GM19239 (cell line): ENCODE results near the gene CUBN.
A peak's percentile ranks its signal among the peaks of the same experiment; 100 is the strongest.

Source experiments
- DNase-seq: peaks from one replicate; pipeline ENCODE4 v3.0.0; 2011; ENCODE audit warnings: low spot score; ENCODE audit not compliant: insufficient read length
- FAIRE-seq: peaks from 2 replicates; lab custom pipeline; 2011; peaks lifted over from hg19 to GRCh38; lab: Jason Lieb, UNC

CUBN gene

DNA sequence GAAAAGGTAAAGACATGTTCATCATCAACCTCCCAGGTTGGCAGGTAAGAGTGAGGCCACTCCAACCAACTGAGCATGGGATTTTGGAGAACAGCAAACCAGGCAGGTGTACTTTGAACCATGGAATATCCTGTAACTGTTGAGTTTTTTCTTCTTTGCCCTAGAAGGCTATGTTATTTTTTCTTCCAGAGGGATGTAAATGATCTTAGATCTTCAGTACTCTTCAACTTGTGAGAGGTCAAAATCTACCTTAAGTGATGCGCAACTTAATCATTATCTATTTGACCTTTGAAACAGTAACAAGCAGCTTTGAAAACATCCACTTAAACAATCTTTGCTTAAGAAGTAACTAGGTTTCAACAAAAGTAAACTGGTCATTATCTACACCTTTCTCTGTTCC, at the start of gene CUBN:
Gene CUBN, minus strand, starts transcription at position 71 of the 400 bp plus-strand sequence. Its CDS starts 46 bp downstream, at position 25.
- FAIRE-seq (no peak), DNase-seq (no peak)

DNA sequence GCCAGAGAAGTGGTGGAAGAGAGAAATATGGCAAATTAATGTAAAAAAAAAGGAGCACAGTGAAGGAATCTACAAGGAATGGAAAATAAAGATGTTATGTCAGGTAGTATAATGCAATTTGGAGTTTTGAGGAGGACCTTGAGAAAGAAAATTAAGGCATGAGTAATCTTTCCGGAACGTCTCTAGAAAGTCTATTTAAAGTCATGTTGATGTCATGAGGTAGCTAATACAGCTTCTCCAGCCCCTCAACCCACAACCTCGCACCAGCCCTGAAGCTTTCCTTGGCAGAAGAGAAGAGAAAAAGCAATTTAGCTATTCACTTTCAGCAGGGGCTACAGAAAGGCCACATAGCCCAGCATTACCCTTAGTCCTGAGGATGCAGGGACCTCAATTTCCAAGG, 49.4 kb upstream of the CUBN start:
- DNase-seq (no peak), FAIRE-seq (no peak)

DNA sequence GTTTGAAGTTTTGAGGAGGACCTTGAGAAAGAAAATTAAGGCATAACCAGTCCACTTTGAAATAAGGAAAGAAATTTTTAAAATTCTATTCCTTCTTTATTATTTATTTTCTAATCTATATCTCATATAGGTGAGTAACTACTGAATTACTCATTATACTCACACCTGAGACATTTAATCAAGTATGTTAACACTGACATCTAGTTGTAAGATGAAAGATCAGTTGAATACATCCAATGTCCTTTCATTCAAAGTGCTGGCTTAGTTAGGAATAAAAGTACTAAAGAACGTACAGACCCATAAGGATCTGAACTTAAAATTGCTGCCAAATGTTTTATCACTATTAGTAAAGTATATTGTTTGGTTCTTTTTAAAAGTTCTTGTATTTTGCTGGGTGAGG, 48.4 kb upstream of the CUBN start:
- DNase-seq (no peak), FAIRE-seq (no peak)

DNA sequence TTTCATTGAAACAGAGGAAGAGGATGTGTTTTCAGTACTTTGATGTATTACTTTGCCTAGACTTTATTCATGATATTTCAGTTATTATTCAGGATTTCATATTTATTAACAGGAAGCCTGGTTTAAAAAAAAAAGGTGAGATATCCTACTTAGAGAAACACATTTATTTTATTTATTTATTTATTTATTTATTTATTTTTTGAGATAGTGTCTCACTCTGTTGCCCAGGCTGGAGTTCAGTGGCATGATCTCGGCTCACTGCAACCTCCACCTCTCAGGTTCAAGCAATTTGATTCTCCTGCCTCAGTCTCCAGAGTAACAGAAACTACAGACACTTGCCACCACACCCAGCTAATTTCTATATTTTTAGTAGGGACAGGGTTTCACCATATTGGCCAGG, 47.4 kb upstream of the CUBN start:
- DNase-seq (no peak), FAIRE-seq (no peak)

DNA sequence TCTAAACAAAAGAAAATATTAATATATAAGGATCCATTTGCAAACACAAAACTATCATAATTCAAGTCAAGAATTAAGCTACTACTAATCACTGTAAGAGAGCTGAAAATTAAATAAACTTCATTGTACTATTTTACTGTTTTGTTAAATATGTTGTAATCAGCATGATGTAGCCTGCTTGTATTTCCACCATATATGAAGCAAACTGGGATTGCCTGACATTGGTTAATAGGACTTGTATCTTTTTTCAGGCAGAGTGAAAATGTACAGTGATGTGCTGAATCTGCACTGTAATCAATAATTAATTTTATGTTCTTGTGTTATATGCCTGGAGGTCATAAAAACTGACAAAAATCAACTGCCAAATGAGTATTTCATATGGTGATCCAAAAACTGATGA, 46.5 kb upstream of the CUBN start:
- DNase-seq (no peak), FAIRE-seq (no peak)

DNA sequence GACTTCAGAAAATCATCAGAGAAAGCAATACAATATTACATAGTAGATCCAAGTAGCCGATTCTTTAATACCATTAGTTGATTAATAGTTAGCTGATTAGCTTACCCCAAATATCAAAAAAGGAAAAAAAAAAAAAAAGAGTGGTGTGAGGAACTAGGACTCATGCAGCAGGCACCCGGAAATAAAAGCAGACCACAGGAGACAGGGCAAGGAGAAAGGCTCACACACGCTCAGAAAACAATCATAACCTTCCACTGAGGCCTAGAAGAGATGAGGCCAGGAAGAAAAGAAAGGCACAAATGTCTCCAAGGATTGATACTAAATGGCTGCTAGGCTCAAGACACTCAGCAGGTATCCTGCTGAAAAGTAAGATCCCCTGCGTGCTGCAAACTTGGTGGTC, 45.9 kb upstream of the CUBN start:
- FAIRE-seq (peak; percentile 56), DNase-seq (no peak)

DNA sequence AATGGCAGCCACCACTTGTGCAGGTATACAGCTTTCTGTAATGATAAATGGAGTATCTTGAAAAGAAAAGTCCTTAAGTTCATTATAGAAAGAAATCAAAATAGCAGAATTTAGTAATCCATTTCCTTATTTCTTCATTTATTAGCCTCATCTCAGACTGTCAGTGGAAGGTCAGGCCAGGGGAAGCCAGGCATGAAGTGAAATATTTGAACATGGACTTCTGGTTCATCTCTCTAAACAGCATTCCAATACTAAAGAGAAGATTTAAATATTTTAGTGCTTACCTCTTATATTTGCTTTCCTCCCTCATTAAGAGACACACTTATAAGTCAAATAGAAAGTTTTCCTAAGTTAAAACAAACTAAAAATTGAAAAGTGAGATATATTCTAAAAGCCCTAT, 45.0 kb upstream of the CUBN start:
- FAIRE-seq: no peak

DNA sequence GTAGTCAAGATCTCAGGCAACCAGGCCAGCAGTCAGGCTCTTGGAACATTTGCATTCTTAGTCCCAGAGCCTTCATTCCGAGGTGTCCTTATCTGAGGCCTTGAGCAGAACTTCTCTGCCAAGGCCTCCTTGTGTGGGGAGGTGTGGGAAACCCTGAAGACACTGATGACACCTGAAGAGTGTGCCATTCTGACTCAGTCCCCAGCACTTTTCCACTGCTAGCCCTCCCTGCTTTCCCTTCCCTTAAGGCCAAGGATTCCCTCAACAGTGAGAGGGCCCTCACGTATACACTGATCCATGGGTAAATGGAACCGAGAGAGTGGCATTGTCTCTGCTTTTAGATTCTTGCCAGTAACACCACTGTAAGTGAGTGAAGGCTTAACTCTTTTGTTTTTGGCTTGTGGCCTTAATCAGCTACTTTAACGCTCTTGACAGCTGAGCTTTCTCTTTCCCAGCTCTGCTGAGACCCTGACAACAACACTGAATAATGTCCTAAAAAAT, 41.6 kb upstream of the CUBN start:
- DNase-seq (no peak), FAIRE-seq (no peak)

More for the DNA sequence above, 45.0 kb upstream of the CUBN start:
- no peak for DNase-seq

DNA sequence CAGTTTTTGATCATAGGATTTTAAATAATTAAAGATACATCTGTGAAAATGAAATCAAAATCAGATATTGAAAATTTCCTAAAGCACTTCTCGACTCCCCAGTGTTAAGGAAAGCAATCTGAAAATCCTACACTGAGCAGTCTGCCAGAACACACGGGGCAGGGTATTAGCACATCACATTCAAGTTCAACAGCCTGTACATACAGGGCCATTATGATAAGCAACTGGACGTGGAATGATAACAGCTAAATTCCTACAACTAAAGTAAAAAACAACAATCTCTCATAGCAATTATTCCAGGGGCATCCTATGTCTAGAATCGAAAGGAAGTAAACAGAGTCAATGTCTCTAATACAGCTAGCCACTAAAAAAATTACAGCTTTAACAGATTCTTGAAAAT, 40.2 kb upstream of the CUBN start:
- no peak for DNase-seq
- FAIRE-seq: no peak

DNA sequence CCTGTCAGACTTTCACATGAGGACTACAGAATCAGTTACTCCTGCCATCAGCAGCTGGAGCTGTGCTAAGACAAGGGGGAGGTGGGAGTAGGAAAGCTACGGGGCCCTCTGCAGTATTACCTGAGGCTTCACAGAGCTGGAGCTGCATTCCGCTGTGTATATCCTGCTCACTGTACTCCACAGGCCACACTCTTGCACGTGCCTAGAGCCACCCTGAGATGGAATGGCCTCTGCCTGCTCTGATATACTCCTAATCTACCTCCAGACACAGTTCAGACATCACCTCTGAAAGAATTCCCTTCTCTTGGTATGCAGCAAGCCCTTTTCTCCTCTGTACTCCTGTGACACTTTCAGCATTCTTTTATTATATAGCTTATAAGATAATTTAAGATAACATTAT, 37.1 kb upstream of the CUBN start:
- no peak for FAIRE-seq
- DNase-seq: no peak

DNA sequence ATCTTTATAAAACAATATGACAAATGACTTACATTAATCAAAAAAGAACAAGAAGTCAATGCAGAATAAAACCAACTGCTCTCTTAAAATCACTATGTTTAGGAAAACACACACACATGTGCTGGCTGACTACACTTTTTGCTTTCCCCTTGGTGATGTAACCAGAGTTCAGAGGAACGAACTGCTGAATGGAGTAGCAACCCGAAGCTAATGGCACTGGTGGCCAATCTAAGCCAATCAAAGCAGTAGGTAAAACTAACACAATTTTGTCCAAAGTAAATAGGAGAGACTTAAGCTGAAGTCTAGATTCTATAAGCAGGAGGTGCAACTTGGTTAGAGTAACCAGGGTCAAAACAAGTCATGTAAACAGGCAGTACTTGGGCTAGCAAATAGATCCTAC, 33.2 kb upstream of the CUBN start:
- FAIRE-seq (no peak), DNase-seq (no peak)

DNA sequence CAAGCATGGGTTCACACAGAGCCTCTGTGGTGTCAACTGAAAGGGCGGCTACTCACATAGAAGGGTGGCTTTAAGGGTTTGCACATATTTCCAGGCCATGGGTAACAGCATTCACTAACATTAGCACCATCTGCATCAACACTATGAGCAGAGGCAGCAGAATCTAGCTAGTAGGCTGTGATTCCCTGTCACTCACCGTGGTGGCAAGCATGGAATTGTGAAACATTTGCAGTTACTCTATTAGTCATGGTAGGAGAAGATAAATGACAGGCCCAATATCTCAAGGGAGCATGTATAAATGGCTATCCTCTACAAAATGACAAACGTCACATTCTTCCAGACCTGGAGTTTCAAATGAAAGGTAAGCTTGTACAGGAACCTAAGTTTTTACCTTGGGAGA, 32.2 kb upstream of the CUBN start:
- no peak for DNase-seq
- FAIRE-seq: no peak

DNA sequence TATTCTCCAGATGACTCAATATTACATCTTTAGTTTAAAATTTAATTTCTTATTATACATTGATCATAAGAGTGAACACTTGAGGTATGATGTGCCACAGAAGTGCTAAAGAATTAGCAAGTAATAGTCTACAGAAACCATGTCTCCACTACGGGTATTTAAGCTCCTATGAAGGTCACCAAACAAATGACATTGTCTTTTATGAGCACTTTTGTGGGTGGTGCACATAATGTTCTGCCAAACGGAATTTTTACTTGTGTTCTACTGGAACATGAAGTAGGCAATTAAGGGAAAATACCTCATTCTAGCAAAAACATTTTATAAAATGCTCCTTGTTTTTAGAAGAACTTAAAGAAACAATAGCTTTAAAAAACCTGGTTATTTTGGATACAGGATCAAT, 27.4 kb upstream of the CUBN start:
- DNase-seq (no peak), FAIRE-seq (no peak)

DNA sequence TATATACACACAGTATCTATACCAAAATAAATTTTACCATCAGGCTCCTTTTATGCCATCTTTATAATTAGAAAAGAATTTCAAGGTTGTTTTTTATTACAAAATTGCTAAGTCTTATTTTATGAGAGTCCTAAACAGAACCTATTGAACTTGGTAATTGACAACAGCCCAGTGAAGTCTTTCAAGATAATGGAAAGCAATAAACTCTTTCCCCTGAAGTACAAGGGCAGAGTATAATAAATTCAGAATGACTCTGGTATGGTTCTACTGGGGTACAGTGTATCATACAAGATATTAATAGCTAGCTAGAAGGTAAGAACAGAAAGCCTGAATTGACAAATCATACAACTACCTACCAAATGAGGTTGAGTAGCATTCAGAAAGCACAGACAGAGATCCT, 26.2 kb upstream of the CUBN start:
- FAIRE-seq: no peak
- DNase-seq: no peak

DNA sequence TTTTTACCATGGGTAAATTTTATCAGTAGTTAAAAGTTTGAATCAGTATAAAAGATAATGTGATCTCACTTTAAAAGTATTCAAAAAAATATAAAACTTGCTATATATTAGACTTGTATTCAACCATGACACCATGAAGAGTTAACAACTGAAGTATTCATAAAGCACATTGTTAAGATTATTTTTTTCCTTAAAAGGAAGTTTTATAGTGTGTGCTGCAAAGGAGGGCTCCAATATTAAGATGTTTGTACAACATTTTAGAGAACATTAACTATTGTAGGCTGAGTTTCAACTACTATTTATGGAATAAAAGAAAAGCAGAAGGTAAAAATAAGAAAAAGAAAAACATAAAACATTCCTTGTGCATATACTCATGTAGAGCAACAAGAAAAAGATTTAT, 24.5 kb upstream of the CUBN start:
- FAIRE-seq (no peak), DNase-seq (no peak)

DNA sequence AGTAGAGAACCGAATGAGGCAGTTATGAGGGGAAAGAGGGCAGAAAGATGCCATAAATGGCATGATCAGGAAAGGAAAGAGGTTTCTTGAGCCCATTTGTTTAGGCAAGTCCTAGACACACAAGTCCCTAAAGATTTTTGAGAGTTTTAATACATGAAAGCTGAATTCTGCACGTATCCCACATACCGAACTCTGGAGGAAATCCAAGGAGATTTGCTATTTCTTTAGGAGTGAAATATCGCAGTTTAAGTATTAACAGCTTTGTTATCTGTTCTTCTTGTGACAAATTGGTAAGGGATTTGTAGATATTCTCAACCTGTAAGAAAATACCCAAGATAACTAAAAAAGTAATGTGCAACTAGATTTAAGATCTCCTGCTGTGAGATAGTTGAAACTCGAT, 23.7 kb upstream of the CUBN start:
- FAIRE-seq (no peak), DNase-seq (no peak)

DNA sequence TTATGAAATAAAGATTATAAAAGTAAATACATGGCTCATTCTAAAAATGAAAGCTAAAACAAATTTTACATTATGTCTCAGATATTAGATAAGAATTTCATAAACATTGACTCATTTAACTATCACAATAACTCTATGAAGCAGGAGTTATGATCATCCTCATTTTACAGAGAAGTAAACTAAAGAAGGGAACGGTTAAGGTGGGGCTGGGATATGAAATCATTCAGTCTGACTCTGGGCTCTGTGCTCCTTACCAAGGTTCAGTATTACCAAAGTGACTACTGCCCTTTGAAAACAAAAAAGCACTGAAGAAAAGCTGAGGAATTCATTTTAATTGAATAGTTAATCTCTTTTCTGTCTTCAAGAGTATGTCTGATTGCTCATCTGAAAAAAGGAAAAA, 22.1 kb upstream of the CUBN start:
- FAIRE-seq: no peak
- DNase-seq: no peak

DNA sequence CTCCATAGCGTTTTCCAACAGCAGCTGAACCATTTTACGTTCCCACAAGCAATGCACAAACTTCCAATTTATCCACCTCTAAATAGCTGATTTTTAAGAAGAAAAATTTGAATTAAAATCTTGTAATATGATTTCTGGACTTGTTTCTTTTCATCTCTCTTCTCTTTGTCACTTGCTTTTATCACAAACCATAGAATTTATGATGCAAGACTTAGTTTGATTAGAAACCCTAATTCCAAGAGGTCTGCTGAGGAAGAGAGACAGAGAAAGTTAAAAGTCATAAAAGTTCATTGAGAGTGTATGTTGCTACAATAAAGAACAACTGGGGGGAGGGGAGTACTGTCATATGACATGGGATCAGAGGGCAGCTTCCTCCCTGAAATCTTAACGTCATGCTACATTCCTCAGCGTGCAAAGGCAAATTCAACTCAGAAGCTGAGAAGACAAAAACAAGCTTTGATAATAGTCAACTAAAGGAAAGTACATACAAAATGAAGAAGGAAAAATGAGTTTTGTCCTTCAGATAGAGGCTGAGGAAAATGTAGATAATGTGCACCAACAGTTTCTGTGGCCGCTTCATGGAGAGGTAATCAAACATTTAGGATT, 18.4 kb upstream of the CUBN start:
- FAIRE-seq (no peak), DNase-seq (no peak)

DNA sequence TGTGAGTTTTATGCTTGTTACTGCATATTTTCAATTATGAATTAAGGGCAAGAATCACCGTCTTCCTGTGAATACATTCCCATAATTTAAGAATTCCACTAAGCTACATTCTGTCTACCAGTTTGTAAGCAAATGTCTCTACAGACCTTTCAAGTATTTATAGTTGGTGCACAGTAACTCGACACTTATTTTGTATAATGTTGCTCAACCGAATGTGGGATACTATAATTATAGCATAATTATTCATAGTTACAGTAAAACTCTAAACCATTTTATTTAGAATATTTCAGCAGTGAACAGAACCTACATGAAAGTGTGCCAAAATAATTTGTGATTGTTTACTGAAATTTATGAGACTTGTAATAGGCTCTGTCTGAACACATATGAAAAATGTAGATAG, 17.3 kb upstream of the CUBN start:
- FAIRE-seq: no peak
- DNase-seq: no peak

DNA sequence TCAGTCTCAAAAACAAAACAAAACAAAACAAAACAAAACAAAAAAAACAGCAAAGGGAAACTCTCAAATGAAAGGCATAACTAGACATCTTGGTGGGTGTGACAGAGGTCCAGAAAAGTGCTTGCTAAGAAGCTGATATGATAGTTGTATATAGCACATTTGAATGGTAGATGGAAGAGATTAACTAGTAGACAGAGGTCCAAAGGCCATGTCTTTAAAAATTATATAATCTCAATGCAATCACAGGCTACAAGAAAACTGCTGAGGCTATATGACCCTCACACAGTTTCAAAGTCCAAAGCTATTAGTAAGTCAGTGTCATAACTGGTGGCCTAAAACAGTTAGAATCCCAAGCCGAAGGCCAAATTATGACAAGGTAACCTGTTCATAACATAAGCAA, 15.6 kb upstream of the CUBN start:
- FAIRE-seq (no peak), DNase-seq (no peak)

DNA sequence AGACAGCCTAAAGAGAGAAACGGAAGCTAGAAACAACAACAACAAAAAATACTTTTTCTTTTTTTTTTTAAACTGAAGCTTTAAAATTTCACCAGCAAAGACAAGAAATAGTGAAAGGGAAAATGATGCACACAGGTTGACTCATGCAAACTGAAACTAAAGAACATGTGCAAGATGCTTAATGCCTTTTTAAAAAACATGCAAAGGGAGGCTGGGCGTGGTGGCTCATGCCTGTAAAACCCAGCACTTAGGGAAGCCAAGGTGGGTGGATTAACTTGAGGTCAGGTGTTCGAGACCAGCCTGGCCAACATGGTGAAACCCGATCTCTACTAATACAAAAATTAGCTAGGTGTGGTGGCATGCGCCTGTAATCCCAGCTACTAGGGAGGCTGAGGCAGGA, 15.1 kb upstream of the CUBN start:
- DNase-seq (no peak), FAIRE-seq (no peak)

DNA sequence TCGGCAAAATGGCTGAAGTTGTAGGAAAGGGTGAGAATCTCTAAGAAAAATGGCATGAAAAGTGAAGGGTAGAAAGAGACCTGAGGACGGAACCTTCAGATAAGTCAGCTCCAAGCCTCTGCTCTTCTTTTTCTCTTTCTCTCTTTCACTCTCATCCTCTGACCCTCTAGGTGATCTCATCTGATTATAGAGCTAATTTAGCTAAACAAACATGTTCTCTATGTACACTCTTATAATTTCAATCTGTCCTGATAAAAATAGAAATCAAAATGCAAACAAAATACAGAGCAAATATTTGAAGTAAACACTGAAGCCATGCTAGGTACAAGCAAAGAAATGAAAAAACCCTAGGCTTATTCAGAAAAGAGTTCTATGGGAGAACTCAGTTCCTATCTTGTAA, 14.4 kb upstream of the CUBN start:
- no peak for FAIRE-seq
- DNase-seq: no peak
